IPS DF 4.7 (cell line): ENCODE measurements around the gene AK4.
"Not testable (repeated sequence)": the region's sequence is repeated elsewhere in the genome, so short reads cannot be mapped to it uniquely, and the experiment has no call there.

Experiments
- DNase-seq: peaks from one replicate; pipeline ENCODE4 v3.0.0-alpha.2; 2013; ENCODE audit warnings: low spot score; ENCODE audit errors: extremely low read depth

Gene AK4

DNA sequence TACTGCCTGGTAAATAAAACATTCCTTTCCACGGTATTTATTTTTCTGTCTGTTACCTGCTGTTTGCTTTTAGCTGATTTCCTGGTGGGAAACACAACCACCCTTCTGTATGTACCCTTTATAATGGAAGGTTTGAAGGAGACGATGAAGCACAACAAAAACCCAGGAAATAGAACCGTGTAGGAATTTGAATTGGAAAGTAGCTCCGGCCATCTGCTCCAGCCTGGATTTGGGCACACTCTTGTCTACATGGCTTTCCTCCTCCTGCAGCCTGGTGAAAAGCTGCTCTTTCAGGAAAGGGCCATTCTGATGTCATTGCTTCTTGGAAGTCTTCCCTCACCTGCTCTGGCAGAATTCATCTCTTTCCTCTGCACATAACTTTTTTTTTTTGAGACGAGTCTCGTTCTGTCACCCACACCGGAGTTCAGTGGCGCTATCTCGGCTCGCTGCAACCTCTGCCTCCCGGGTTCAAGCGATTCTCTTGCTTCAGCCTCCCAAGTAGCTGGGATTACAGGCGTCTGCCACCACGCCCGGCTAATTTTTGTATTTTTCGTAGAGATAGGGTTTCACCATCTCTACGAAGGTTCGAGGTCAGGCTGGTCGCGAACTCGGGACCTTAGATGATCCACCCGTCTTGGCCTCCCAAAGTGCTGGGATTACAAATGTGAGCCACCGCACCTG is 2.7 kb downstream of the AK4 start:
- DNase-seq: no peak

DNA sequence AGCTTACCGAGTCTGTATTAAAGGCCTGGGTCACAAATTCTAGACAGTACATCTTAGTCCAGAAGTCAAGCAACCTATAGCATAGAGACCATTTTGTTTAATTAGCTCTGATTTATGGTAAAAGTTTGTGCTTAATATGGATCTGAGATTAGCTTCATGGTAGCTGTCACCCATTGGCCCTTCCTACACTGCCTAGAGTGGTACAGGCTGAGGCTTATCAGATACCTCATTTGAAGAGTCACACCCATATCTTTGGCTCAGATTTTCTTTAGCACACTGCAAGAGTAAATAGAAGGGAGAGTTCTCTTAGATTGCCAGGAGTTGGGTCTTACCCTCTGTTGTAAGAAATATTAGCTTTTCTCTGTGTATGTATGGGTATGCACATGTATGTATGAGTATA is 3.6 kb downstream of the AK4 start:
- no peak for DNase-seq

DNA sequence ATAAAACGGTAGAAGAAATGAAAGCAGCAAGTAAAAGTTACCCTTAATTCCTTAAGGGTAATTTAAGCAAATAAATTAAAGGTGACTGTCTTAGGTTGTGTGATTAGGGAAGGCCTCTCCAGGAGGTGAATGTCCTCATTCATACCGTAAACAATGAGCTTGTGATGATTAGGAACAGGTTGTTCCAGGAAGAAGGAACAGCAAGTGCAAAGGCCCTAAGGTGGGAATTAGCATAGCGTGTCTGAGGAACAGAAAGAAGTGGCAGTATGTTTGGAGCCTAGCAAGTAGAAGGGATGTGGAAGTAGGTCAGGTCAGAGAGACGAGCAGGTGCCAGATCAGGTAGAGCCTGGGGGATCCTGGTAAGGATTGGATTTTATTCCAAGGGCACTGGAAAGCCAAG is 5.6 kb downstream of the AK4 start:
- no peak for DNase-seq

DNA sequence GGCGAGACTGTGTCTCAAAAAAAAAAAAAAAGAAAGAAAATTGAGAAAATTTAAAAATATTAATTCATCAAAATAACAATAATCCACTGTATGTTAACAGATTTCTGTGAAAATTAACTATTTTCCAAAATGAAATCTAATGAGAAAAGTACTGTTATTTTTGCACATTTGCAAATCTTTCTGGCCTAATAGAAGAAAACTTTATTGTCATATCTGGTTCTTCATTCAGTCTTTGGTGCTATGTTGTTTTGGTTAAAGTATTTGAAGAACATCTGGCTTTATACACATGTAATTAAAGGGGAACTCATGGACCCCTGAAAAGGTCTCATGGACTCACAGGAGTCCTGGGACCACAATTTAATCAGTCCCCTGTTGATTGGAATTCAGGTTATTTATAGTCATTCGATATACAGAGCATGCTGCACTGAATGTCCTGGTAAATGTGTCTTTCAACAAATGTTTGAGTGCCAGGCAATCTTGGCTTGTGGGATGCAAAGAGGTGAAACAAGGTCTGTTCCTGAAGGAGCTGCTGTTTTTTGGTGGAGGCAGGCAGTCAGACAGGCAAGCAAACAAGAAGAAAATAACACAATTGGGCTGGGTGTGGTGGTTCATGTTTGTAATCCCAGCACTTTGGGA is 9.0 kb downstream of the AK4 start:
- no peak for DNase-seq

DNA sequence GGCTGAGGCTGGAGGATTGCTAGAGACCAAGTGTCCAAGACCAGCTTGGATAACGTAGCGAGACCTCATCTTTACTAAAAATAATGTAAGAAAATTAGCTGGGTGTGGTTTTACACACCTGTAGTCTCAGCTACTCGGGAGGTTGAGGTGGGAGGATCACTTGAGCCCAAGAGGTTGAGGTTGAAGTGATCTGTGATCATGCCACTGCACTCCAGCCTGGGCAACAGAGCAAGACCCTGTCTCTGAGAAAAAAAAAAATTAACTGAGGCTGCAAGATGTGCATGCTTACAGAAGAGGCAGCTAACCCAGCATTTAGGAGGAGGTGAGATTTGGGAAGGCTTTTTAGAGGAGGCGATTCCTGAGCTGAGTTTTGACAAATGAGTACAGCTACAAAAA is 9.5 kb downstream of the AK4 start:
- DNase-seq: no peak

DNA sequence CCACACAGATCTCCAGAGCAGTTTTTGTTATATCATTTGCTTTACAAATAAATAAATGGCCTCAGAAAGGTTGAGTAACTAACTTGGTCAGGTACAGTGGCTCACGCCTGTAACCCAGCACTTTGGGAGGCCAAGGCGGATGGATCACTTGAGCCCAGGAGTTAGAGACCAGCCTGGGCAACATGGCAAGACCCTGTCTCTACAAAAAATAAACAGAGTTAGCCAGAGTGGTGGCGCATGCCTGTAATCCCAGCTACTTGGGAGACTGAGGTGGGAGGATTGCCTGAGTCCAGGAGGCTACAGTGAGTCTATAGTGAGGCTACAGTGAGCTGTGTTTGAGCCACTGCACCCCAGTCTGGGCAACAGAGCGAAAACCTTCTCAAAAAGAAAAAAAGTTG is 11.3 kb downstream of the AK4 start:
- DNase-seq: not testable (repeated sequence)

DNA sequence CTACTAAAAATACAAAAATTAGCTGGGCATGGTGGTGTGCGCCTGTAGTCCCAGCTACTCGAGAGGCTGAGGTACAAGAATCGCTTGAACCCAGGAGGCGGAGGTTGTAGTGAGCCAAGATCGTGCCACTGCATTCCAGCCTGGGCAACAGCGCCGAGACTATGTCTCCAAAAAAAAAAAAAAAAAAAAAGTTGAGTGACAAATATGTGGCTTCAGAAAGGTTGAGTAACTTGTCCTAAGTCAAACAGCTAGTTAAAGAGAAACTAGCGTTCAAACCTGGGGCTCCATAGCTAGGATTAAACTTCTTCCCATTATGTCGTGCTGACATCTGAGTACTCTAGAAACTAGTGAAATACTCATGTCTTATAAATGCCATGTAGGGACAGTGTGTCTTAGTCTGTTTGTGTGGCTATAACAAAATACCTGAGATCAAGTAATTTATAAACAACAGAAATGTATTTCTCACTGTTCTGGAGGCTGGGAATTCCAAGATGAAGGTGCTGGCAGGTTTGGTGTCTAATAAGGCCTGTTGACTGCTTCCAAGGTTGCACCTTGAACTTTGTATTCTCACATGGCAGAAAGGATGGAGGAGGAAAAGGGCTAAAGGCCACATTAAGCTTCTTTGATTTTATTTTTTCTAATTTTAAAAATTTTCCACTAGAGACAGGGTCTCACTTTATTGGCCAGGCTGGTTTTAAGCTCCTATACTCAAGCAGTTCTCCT is 12.0 kb downstream of the AK4 start:
- DNase-seq: no peak

DNA sequence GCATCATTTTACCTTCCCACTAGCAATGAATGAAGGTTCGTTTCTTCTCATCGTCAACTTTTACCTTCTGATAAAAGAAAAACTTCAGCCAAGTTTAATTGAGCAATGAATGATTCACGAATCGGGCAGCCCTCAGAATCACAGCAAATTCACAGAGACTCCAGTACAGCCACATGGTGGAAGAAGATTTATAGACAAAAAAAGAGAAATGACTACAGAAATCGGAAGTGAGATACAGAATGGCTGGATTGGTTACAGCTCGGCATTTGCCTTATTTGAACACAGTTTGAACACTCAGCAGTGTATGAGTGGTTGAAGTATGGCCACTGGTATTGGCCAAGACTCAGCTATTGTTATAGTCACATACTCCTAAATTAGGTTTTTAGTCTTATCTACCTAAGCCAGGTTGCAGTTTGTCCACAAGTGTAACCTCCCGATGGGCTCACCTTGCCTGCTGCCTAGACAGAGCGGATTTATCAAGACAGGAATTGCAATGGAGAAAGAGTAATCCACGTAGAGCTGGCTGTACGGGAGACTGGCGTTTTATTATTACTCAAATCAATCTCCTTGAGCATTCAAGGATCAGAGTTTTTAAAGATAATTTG is 15.3 kb downstream of the AK4 start:
- no peak for DNase-seq

DNA sequence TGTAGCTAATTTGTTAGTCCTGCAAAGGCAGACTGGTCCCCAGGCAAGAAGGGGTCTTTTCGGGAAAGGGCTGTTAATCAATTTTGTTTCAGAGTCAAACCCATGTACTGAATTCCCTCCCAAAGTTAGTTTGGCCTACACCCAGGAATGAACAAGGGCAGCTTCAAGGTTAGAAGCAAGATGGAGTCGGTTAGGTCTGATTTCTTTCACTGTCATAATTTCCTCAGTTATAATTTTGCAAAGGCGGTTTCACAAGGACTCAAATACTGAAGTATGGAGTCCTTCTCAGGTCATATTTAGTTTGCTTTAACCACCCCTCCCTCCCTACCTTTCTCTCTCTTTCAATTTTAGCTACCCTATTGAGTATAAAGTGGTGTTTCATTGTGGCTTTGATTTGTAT is 16.1 kb downstream of the AK4 start:
- not testable (repeated sequence) for DNase-seq

DNA sequence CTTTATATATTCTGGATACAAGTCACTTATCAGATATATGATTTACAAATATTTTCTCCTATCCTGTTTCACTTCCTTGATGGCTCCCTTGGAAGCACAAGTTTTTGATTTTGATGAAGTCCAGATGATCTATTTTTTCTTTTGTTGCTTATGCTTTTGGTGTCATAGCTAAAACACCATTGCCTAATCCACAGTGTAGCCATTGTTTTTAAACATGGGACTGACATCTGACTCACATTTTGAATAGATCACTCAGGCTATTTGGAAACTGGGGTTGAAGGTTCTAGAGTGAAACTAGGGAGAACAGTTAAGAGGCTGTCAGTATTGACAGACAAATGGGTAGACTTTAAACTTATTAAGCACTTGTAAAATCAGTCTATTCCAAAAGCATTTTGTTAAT is 16.6 kb downstream of the AK4 start:
- no peak for DNase-seq

DNA sequence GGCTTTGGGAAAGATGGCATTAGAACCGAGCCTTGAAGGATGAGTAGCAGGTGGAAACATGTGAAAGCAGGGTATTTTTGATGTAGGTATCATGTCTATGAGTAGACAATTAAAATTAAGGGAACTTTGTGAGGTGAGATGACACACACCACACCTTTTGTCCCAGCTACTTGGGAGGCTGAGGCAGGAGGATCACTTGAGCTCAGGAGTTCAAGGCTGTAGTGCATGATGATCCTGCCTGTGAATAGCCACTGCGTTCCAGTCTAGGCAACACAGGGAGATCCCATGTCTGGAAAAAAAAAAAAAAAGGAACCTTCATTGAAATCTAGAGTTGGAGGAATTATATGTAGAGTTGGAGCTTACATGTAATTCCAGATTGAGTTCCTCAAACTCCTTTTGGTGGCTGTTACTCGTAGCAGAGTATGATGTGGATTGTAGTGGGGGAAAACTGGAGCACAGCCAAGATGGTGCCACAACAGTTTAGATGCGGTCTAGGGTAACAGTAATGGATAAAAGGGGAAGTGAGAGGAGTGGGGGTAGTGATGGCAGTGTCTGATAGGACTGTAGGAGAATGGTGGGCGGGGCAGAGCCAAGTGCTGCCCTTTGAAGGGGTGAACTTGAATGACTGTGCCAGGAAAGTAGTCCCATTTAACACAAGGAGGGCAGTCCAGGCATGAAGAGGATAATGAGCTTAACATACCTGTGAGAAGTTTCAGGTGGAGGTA is 17.4 kb downstream of the AK4 start:
- DNase-seq: no peak

DNA sequence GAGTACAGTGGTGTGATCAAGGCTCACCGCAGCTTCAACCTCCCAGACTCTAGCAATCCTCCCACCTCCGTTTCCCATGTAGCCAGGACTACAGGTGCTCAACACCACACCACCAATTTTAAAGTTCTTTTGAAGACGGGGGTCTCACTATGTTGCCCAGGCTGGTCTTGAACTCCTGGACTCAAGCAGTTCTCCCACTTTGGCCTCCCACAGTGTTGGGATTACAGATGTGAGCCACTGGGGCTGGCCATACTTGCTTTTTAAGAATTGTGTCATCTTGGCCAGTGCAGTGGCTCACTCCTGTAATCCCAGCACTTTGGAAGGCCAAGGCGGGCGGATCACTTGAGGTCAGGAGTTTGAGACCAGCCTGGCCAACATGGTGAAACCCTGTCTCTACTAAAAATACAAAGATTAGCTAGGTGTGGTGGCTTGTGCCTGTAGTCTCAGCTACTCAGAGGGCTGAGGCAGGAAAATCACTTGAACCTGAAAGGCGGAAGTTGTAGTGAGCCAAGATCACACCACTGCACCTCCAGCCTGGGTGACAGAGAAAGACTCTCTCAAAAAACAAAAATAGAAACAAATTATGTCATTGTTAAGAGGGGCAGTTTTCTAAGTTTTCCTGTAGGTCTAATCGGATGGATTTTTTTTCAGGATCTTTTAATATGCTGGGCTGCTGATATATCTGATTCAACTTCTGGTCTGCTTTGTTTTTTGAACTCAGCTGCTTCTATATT is 18.7 kb downstream of the AK4 start:
- no peak for DNase-seq

DNA sequence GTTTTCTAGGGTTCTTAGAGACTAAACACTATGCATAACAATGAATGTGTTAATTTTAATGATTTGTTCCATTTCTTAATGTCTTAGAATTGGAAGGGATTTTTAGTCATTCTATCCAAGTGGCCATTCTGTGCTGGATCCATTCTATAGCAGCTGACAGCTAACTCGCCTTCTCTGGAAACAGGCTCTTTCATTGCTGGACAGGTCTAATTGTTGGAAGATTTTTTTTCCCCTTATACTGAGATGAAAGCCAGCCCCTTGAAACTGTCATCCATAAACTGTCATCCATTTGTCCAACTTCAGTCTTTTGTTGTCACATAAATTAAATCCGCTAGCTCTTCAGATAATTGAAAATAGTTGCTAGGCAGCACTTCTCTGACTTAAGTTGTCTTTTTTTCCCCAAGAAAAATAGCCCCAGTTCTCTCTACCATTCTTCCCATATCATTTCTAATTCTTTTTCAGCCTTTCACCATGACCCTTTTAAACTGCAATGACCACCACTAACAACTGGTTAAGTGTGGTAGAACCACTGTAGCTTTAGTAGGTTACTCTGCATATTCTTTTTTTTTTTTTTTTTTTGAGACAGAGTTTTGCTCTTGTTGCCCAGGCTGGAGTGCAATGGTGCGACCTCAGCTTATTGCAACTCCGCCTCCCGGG is 19.7 kb downstream of the AK4 start:
- DNase-seq: no peak

DNA sequence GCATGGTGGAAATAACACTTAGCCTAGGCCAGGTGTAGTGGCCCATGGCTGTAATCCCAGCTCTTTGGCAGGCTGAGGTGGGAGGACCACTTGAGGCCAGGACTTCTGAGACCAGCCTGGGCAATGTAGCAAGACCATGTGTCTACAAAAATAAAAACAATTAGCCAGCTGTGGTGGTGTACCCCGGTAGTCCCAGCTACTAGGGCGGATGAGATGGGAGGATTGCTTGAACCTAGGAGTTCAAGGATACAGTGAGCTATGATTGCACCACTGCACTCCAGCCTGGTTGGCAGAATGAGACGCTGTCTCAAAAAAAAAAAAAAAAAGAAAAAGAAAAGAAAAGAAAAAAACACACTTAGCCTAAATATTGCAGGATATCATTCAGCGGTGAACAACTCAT is 20.9 kb downstream of the AK4 start:
- no peak for DNase-seq

DNA sequence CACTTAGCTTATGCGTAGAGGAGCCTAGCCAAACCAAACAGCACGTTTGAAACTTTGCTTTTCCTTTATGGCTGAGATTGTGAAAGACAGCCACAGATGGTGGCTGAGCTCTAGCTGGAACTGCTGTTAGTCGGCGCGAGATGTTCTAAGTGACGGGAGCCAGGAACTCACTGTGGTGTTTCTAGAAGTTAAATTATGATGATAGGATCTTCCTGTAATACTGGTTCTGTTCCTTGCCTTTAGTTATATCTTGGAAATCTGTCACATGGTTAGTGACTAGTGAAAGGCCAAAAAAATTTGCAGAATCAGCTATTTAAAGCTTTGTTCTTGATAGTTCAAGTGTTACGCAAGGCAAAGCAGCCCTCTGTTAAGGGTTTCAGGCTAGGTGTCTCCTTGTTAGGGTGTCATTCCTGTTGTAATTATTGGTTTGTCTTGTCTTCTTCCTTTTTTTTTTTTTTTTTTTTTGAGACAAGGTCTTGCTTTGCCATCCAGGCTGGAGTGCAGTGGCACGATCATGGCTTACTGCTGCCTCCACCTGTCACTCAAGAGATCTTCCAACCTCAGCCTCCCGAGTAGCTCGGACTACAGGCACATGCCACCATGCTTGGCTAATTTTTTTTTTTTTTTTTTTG is 22.6 kb downstream of the AK4 start:
- no peak for DNase-seq

DNA sequence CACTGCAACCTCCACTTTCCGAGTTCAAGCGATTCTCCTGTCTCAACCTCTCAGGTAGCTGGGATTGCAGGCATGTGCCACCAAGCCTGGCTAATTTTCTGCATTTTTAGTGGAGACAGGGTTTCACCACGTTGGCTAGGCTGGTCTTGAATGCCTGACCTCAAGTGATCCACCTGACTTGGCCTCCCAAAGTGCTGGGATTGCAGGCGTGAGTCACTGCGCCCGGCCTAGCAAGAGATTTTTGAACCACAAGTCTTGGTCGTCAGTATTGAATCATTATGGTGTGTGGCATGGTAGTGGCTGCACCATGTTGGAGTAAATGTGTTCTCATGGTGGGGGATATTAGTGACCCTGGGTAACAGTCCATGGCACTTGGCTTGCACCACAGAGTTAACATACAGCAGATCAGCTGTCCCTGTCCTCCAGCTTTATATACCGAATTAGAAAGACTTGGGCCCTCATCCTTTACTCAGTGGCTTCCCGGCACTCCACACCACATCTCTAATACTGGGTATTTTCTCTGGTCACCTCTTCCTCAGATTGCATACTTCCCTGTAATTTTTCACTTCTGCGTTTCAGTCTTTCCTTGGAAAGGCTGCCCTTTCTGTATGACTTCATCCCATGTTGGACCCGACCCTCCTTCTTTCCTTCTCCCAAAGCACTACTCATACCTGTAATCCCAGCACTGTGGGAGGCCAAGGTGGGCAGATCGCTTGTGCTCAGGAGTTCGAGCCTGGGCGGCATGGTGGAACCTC is 25.1 kb downstream of the AK4 start:
- DNase-seq: no peak

DNA sequence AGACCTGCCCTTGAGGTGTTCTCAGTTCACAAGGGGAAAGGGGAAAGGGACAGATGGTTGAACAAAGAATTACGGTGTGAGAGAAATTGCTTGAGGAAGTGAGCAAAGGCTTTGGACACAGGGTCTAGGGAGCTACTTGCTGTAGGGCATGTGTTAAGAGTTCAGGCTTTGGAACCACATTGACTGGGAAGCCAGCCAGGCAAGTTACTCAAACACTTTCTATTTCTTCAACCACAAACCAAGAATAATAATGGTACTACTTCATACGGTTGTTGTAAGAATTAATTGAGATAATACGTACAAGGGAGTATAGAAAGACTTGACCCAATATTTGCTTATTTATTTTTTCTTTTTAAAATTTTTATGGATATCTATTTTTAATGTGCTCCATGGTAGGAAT is 26.6 kb downstream of the AK4 start:
- no peak for DNase-seq

DNA sequence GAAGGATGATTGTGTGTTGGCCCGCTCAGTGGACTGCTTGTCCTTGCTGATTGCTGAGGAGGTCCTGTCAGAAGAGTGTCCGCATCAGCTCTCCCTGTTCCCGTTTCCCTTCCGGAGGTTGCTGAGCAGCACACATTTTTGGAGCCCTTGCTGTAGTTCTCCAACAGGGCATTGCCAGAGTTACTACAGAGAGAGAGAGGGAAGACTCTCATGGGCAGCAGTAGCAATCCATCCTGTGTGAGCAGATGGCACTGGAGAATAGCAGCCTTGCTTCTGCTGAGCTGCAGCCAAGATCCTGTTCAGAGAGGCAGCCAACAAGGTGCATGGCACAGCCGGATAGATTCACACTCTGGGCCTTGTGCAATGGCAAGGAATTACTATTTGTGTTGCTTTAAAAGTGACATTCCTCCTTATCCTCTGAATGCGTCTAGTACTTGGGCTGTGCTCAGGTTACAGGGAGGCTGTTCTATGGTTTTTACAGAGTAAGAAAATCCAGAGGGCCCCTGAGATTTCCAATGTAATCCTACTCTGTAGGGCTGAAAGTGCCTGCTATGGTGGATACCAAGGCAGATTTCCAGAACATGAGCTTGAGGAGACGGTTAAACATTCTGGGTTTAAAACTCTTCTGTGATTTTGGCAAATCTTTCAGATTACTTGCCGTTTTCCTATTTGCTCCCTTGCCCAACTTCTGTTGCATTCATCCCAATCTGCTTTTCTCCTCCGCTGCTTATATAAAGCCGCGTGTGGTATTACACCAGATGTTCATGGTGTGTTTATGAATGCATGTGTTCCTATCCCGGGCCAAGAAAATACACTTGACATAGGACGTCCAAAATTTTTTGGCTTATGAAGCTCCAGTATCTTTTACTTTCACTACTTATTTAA is 27.4 kb downstream of the AK4 start:
- DNase-seq: no peak
